Fibroblast of pulmonary artery (primary cell): Measurements from ENCODE around the gene AGTRAP.

Source experiments
- DNase-seq: peaks from one replicate; pipeline ENCODE4 v3.0.0-alpha.2; 2010; ENCODE audit warnings: low read depth
- H3K4me3 ChIP-seq: replicated peaks from 2 replicates; pipeline ENCODE4 v1.5.1; 2011; ENCODE audit warnings: low read depth, mild to moderate bottlenecking, control low read depth, low read length, moderate library complexity
- TF ChIP-seq, protein P1 (sequence below): IDR thresholded peaks from 2 replicates; pipeline ENCODE4 v1.5.1; 2011; ENCODE audit warnings: mild to moderate bottlenecking, control low read depth, low read length, inconsistent platforms; ENCODE audit errors: missing control alignments

The AGTRAP gene

DNA sequence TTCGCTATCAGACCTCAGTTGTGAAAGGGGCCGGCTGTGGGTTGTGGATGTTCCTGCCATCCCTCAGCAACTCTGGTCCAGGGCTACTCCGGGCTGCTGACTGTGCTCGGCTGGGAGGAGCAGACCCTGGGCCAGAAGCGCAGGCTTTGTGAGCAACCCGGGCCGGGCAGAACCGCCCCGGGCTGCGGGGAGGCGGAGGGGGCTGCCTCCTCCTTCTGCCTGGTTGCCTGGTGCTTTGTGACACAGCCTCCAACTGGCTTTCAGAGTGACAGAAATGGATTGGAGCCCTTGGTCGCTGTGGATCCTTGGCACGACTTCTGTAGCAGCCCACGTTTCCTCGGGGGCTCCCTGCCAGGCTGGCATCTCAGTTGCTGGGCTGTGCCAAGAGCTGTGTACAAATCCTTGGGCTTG is 34.4 kb upstream of the AGTRAP start:
- TF ChIP-seq, protein P1, sequence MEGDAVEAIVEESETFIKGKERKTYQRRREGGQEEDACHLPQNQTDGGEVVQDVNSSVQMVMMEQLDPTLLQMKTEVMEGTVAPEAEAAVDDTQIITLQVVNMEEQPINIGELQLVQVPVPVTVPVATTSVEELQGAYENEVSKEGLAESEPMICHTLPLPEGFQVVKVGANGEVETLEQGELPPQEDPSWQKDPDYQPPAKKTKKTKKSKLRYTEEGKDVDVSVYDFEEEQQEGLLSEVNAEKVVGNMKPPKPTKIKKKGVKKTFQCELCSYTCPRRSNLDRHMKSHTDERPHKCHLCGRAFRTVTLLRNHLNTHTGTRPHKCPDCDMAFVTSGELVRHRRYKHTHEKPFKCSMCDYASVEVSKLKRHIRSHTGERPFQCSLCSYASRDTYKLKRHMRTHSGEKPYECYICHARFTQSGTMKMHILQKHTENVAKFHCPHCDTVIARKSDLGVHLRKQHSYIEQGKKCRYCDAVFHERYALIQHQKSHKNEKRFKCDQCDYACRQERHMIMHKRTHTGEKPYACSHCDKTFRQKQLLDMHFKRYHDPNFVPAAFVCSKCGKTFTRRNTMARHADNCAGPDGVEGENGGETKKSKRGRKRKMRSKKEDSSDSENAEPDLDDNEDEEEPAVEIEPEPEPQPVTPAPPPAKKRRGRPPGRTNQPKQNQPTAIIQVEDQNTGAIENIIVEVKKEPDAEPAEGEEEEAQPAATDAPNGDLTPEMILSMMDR = no peak
- H3K4me3 ChIP-seq = no peak overlapping the region
- no peak for DNase-seq

DNA sequence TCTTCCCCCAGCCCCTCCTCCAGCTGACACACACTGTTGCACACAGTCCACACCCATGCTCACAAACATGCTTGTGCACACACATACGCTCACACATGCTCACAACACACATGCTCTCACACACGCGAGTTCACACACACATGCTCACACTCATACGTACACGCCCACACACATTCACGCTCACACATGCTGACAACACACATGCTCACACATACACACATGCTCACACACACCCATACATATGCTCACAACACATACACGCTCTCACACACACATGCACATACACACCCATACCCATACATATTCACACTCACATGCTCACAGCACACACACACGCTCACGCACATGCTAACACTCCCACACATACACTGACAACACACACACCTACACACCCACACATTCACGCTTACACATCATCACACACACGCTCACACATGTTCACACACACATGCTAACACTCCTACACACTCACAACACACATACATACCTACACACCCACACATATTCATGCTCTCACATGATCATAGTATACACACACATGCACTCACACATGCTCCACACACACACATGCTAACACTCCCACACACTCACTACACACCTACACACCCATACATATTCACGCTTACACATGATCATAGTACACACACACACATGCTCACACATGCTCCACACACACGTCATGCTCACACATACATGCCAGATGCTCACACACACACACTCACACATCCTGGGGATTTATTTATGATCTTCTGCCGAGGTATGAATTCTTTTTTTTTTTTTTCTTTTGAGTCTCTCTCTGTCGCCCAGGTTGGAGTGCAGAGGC is 33.7 kb upstream of the AGTRAP start:
- no peak for DNase-seq
- TF ChIP-seq, protein P1 = no peak
- no peak overlapping the region for H3K4me3 ChIP-seq

- TF ChIP-seq, protein P1 = no peak
- H3K4me3 ChIP-seq = no peak overlapping the region
- DNase-seq = no peak
Observed at GRCh38 chr1:11703357-11704193, 32.4 kb upstream of the AGTRAP start.

DNA sequence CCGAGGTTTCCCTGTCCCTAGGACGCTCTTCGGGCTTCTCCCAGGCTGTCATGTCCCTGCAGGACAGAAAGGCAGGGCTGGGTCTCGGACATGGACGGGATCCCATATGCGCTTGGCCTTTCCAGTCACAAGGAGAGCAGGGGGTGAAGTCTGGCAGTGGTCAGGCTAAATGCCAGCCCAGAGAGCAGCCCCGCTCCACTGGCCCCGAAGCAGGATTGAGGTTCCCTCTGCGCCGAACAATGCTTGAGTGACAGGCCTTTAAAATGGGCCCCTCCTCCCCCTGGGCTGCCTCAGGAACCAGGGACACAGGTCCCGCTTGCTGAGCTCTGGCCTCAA is 31.8 kb upstream of the AGTRAP start:
- DNase-seq = no peak
- no peak overlapping the region for H3K4me3 ChIP-seq
- TF ChIP-seq, protein P1 = no peak

- TF ChIP-seq, protein P1 = no peak
- DNase-seq = no peak
- H3K4me3 ChIP-seq = no peak overlapping the region
Observed at GRCh38 chr1:11704691-11705475, 31.1 kb upstream of the AGTRAP start.

DNA sequence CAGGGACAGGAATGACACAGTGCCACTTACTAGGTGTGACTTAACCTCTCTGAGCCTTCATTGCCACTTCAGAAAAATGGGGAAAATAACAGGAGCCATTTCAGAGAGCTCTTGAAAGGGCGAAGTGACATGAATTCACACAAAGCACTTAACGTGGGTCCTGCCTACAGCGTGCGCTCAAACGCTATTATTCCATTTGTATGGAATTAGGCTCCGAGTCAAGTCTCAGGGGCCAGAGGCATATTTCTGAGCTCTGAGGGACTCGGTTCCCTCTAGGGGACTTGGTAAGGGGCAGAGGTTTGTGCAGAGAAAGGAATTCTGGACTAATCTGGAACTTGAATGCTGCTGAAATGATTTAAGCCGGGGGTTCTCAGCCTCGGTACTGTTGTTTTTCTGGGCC is 30.3 kb upstream of the AGTRAP start:
- TF ChIP-seq, protein P1 = no peak

More for the DNA sequence above, 30.3 kb upstream of the AGTRAP start:
- DNase-seq = no peak
- H3K4me3 ChIP-seq = no peak overlapping the region
